ENCODE data around the gene PPP1R3F.
"Not testable (repeated sequence)": the region's sequence is repeated elsewhere in the genome, so short reads cannot be mapped to it uniquely, and the experiment has no call there.

The PPP1R3F gene

GRCh38 chrX:49323735-49324134 lies 54.1 kb downstream of the PPP1R3F start:
- DNase-seq: not testable (repeated sequence)

DNA sequence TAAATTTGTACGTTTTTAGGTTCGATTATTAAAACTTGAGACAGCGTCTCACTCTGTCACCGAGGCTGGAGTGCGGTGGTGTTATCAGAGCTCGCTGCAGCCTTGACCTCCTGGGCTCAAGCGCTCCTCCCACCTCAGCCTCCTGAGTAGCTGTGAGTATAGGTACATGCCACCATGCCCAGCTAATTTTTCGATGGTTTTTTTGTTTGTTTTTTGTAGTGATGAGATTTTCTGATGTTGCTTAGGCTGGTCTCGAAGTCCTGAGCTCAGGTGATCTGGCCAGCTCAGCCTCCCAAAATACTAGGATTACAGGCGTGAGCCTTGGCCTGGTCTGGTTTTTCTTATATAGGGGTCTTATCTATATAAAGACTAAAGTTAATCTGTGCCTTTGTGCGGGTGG lies 60.8 kb downstream of the PPP1R3F start:
- not testable (repeated sequence) for DNase-seq

- DNase-seq: not testable (repeated sequence)
Observed at GRCh38 chrX:49331282-49331681, 61.7 kb downstream of the PPP1R3F start, which contains the start of gene GAGE13. GAGE13 (plus strand) TSS chrX:49331582; CDS start chrX:49332738, 1,156 bp downstream.

GRCh38 chrX:49331841-49332240 lies 62.2 kb downstream of the PPP1R3F start:
- DNase-seq: not testable (repeated sequence)

Data from activated CD4-positive, alpha-beta T cell treated with anti-CD3 and anti-CD28 coated beads, Interleukin-2, Interleukin-6, amounts not matched to agents 100 ng/mL and 50 ng/mL, durations not matched to agents 16 hours and 8 hours (primary cell).